H1 (cell line): ENCODE measurements around the gene HELZ2. TPM values are rescaled to one million over a fixed set of nuclear protein-coding genes. Genes with fewer than 3 reads are reported as not detected.

Experiments
- CBX8 ChIP-seq: fragments of 300-800, 300-1000 bp; sonication (generic); IDR thresholded peaks from 2 replicates; pipeline ENCODE4 v1.7.1; 2016; ENCODE audit warnings: low read depth, low read length, borderline replicate concordance
- EGR1 ChIP-seq: IDR thresholded peaks from 2 replicates; pipeline ENCODE4 v1.6.1; 2011; ENCODE audit warnings: low read depth, low read length, borderline replicate concordance
- HDAC2 ChIP-seq, 2 experiments: fragments of 300-600 bp in 1 of 2; sonication (generic) in 1 of 2; IDR thresholded peaks; 2 replicates each; pipeline ENCODE4 v1.6.1; 2011 to 2012; ENCODE audit warnings: low read depth in 2 of 2, low read length in 2 of 2, mild to moderate bottlenecking in 2 of 2, moderate library complexity in 2 of 2, borderline replicate concordance in 1 of 2, inconsistent platforms in 1 of 2
- POU5F1 ChIP-seq: IDR thresholded peaks from 2 replicates; pipeline ENCODE4 v1.6.1; 2011; ENCODE audit warnings: low read depth, mild to moderate bottlenecking, low read length, moderate library complexity
- SUZ12 ChIP-seq: fragments of 200-600 bp; sonication (generic); IDR thresholded peaks from 2 replicates; pipeline ENCODE4 v1.6.1; 2012; ENCODE audit warnings: mild to moderate bottlenecking, inconsistent platforms, low read length, moderate library complexity, mixed read lengths
- TAF7 ChIP-seq: optimal IDR thresholded peaks from 2 replicates; pipeline ENCODE3; 2011; ENCODE audit warnings: low read depth, mild to moderate bottlenecking, inconsistent platforms, low read length, moderate library complexity, borderline replicate concordance
- polyA plus RNA-seq, 7 experiments: library from polyadenylated mRNA; depleted of rRNA in 3 of 7; stranded (reverse) in 5 of 7; unstranded in 2 of 7; fragments of >200 nt in 5 of 7; fragments of 200-250 nt in 2 of 7; gene quantifications; 1 replicate in 5 of 7; 2 replicates in 1 of 7; 4 replicates in 1 of 7; pipeline versions ENCODE4 v1.2.1 to v1.2.3, GENCODE V29; 2011 to 2013; ENCODE audit warnings: missing spikeins in 2 of 7, mixed read lengths in 2 of 7
- total RNA-seq: library from RNA; stranded (reverse); fragmentation: NEBNext Ultra II Directional; extraction: Animal tissue kit (Norgen Biotek cat#: 25700); gene quantifications from 2 replicates; pipeline ENCODE4 v1.2.1, GENCODE V29; 2021
- TF ChIP-seq, protein P1 (sequence below): IDR thresholded peaks from 2 replicates; pipeline ENCODE4 v1.6.1; 2011; ENCODE audit warnings: low read depth, mild to moderate bottlenecking, low read length; ENCODE audit not compliant: insufficient read depth

Gene HELZ2
- total and polyA plus RNA-seq, 2 of the 8 experiments (the other 6 are each of a cell fraction or from before 2014, with no cell fraction given), result 7.9 to 17.5 TPM

DNA sequence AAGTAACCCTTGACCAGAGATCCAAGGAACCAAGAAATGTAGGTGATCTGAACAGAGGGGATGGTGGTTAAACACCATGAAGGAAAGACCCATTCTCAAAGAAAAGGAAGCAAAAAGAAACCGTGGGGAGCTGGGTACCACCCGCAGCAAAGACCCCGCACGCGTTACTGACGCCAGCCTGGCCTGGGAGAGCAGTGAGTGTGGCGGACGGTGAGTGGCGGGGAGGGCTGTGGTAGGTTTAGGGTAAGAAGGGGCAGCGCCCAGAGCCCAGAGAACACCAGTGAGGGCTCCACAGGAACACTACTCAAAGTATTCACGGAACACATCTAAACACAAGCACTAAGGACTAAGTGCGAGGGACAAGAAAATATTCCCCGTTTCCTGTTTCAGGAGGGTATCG is 48.7 kb upstream of the HELZ2 start (continued):
- no peak for TF ChIP-seq EGR1
- no peak for TF ChIP-seq TAF7
- no peak for TF ChIP-seq POU5F1
- TF ChIP-seq HDAC2 (IDR thresholded peaks at IDR 0.05; ENCODE audit: borderline replicate concordance in 1 of 2, low read depth in 2 of 2, low read length in 2 of 2), result no peak
- TF ChIP-seq, protein P1, sequence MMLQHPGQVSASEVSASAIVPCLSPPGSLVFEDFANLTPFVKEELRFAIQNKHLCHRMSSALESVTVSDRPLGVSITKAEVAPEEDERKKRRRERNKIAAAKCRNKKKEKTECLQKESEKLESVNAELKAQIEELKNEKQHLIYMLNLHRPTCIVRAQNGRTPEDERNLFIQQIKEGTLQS, result no peak
- TF ChIP-seq SUZ12, result no peak
- no peak for TF ChIP-seq CBX8
